NCI-H69 (cell line): Measurements from ENCODE around the gene CEP57L1.
"Not testable (repeated sequence)": the region's sequence is repeated elsewhere in the genome, so short reads cannot be mapped to it uniquely, and the experiment has no call there.

Source experiments
- DNase-seq: peaks from one replicate; lab custom pipeline; 2025; lab: John Stamatoyannopoulos, UW

Gene CEP57L1

DNA sequence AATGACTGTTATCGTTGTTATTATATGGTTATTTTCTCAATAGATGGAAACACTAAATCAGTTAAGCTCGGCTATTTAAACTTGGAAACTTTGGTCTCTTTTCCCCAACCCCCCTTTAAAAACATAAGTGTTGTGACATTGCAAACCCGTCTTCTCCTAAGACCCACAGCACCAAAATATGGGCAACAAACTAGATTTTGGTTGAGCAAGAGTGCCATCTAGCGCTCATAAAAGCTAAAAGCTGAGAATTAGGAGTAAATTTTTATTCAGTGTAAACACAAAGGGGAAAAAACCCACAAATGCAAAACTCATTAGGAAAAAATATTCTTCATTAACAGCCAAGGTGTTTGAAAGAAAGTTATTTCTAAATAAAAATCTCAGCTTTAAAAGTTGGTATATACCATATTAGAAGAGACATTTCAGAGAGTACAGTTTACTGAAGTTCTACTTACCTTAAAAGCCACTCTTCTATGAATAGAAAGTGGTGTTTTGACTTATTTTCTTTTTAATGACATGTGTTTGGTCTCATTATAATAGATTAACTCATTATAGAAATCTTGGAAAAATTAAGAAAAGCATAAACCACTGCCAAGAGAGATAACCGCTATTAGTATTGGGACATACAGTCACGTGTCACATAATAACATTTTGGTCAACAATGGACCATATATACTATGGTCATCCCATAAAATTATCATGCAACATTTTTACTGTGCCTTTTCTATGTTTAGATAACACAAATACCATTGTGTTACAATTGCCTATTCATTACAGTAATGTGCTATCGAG lies 21.8 kb upstream of the CEP57L1 start:
- peak; percentile 91 for DNase-seq

DNA sequence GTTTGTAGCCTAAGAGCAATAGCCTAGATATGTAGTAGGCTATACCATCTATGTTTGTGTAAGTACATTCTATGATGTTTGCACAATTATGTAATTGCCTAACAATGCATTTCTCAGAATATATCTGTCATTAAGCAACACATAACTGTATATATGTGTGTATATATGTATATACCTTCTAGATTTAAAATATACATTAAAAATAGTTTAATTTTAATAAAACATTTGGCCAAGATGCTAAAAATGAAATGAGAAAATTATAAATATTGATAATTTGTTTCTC lies 21.2 kb upstream of the CEP57L1 start:
- DNase-seq, result no peak

DNA sequence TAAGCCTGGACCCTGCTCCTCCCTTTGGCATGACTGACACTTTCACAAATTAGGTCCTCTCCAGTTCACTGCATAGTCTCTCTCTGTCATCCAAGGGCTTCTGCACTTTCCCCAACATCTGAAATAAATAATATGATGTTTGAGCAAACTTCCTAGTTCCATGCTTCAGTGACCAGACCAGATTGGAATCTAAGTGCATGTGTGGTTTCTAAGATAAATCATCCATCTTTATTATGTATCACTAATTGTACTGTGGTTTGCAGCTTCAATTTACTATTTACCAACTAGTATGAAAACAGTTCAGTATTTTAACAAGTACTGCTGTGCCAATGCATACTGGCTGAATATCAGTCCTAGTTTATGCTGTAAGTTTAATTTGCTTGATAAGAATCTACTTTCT lies 19.4 kb upstream of the CEP57L1 start:
- peak; percentile 74 for DNase-seq

- peak; percentile 67 for DNase-seq
Observed at GRCh38 chr6:109076377-109076776, 18.9 kb upstream of the CEP57L1 start.

GRCh38 chr6:109079981-109080380 lies 15.3 kb upstream of the CEP57L1 start:
- DNase-seq, result peak; percentile 25

DNA sequence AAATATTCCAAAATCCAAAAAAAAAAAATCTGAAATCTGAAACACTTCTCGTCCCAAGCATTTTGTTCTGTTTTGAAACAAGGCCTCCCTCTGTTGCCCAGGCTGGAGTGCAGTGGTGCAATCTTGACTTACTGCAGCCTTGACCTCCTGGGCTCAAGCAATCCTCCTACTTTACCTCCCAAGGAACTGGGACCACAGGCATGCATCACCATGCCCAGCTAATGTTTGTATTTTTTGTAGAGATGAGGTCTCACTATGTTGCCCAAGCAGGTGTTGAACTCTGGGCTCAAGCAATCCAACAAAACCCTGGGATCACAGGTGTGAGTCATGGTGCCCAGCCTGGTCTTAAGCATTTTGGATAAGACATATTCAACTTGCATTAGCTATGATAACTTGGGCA lies 14.3 kb upstream of the CEP57L1 start:
- peak; percentile 37 for DNase-seq

GRCh38 chr6:109081516-109082187 lies 13.7 kb upstream of the CEP57L1 start:
- peak; percentile 71 for DNase-seq

DNA sequence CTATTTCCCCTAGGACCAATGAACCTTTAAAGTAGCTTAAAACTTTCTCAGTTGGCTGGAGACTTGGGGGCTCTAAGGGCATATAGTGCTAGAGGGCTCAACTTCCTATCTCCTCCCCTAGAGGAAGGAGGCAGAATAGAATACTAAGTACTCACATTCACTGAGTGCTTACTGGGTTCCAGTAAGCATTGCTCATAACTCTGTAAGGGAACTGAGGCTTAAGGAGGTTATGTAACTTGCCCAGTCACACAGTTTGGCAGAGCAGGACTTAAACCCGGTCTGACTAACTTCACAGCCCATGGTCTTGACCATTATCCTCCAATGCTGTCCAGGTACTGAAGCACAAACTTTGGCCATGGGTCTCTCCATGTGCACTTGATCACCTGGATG lies 13.1 kb upstream of the CEP57L1 start:
- DNase-seq, result peak; percentile 45

DNA sequence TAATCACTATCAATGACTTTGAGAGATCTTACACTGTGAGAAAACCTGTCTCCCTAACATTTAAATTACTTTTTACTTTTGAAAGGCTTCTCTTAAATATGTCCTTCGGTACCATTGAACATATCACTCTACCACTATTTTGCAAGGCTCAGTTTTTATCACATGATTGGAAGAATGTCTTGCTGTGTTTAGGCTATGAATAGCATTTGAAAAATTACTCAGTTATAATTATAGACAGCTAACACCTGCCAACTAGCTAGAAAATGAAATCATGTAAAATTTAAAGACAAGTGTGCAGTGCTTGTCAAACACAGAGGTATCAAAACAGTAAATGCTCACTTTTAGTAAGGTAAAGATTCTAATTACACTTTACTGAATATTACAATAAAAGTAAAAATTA lies 11.7 kb upstream of the CEP57L1 start:
- peak; percentile 66 for DNase-seq

GRCh38 chr6:109084146-109084545 lies 11.2 kb upstream of the CEP57L1 start:
- not testable (repeated sequence) for DNase-seq

DNA sequence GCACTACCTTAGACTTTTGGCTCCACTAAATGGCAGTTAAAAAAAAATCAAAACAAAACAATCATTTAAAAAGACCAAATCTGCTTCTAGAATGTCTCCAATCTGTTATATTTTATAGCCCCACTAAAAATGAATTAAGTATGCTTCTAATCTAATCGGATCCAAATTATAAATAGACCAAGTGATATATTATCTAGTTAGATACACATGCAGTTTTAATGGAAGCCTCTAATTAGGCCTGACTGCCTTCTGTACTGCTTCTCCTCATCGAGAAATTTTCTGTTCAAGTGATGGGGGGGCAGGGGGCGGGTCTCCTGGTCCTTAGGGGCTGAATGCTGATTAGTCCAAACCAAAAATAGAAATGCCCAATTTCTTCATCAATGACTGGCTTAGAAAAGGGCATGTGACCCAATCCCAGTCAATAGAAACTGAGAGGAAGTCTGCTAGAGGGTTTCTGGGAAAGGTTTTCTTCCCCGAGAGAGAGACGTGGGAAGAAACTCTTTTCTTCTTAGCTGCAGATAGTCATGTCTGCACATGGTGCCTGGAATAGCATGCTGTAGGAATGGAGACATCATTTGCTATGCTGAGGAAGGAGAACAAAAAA lies 7.5 kb upstream of the CEP57L1 start:
- peak; percentile 97 for DNase-seq

DNA sequence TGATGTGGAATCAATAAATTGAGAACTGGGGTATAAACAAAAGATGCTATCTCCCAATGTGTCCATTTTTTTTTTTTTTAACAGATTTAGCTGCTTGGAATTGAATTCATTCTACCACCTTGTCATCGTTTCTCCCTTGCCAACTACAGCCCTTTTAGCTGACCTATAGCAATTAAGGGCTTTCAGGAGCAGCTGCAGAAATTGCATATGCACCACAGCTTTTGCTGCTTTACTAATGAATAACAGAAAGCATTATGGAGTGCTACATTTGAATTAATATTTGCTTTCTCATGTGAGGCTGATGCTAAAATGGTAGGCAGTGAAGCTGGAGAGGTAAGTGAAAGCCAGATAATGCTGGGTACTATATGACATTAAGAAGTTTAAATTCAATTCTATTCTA lies 6.3 kb upstream of the CEP57L1 start:
- peak; percentile 82 for DNase-seq

DNA sequence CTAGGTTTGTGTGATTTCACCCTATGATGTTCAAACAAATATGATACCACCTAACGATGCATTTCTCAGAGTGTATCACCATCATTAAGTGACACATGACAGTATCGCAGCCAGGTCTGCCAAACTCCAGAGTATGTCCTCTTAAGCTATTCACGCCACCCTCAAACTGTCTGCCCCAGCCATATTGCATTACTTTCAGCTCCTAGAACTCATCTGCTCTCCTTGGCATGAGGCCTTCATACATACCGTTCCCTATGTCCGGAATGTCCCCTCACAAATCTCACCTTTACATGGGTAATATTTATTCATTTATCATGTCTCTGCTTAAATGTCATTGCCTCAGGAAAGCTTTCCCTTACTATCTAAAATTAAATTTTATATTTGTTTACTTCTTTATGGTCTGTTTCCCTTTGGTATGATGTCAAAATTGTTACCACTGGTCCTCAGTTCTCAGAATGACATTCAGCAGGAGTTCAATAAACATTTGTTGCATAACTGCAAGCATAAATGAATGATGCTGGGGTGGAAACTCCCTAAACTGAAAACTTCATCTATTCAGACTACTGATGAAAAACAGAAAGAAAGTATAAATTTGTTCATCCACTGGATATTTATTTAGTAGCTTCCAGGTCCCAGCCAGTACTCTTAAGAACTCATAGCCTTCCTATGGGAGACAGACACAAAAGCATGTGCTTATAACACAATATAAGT lies 3.8 kb upstream of the CEP57L1 start:
- peak; percentile 69 for DNase-seq

DNA sequence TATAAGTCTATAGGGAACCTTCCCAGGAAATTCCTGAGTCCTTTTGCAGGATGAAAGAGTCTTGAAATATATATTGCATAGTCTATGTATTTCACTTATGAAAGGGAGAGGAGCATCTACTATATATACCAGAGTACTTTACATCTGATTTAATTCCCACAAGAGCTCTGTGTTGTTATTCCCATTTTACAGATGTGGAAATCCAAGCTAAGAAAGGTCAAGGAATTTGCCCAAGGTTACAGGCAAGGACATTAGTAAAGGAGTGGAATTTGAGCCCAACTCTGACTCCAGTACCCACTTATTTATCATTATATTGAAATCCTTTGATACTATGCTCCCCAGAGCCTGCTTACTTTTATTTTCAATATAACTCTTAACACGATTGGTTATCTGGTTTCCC lies 3.2 kb upstream of the CEP57L1 start:
- DNase-seq, result no peak

DNA sequence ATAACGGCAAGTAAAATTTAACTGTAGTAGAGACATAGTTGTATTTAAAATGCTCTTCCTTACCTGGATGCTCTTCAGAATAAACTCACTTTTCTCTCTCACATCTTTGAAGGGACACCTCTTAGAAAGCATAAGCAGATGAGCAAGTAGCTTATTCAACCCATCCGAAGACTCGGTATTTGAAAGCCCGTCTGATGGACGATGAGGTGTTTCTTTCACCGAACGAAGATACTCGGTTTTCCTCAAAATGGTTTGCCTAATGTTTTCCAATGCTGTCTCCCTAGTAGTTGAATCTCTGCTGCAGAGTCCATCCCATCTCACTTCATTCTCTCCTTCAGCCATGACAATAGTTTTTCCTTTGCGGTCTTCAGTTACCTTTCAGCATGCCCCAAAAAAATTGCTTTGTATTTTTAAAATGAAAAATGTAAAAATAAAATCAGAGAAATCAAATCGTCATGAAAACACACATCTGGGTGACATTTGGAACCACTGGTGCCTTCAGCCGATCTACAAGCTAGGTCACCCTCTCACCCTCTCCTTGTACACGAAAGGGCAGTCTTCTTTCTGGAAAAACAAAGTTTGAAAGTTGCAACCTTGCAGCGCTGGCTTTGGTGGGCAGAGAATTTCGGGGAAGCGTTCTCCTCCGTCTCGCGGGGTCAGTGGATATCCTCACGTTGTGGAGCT lies 1.4 kb upstream of the CEP57L1 start:
- DNase-seq, result peak; percentile 71

GRCh38 chr6:109094416-109095035 lies 781 bp upstream of the CEP57L1 start, which contains the start of gene SESN1:
Gene SESN1, minus strand, starts transcription at chr6:109094846. Its CDS starts 773 bp downstream, at chr6:109094073.
- peak; percentile 100 for DNase-seq

DNA sequence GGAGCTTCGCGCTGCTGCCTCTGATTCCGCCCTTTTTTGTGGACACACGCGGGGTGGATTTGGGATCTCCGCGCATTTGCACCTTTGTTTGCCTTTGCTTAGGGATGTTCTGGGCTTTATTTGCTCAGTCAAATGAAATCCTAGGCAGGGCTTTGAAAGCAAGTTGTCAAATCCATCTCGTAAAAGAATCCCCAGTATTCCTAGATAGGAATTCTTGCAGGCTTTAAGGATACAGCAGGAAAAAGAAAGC lies 453 bp downstream of the CEP57L1 start:
- no peak for DNase-seq

DNA sequence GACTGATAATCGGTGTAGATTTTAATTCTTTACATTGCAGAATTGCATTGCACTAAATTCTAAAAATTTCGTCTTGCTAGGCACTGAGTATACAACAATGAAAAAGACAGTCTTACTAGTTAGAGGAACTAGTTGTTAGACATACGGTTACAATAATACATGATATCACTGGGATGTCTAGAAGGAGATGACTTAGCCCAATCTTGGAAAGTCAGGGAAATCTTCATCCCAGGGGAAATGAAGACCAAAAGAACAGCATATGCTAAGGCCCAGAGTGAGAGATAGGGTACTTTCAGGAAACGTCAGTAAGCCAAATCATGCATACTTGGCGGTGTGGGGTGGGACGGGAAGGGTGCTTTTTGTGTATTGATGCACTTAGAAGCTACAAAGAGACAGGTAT lies 901 bp downstream of the CEP57L1 start:
- peak; percentile 41 for DNase-seq

DNA sequence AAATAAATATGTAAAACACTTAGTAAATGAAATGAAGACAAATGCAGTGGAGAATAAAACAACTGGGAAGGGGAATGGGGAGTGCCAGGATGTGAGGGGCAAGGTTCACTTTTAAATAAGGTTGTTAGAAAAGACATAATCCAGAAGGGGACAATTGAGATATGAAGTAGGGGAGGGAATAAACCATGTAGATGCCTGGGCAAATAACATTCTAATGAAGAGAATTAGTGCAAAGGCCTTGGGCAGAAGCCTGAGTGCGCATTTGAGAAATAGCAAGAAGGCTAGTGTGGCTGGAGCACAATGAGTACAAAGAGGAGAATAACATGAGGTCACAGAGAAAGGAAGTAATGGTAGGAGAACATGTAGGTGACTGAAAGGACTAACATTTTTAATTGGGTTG lies 2.4 kb downstream of the CEP57L1 start:
- DNase-seq, result no peak

- no peak for DNase-seq
Observed at GRCh38 chr6:109102762-109103161, 7.5 kb downstream of the CEP57L1 start.

DNA sequence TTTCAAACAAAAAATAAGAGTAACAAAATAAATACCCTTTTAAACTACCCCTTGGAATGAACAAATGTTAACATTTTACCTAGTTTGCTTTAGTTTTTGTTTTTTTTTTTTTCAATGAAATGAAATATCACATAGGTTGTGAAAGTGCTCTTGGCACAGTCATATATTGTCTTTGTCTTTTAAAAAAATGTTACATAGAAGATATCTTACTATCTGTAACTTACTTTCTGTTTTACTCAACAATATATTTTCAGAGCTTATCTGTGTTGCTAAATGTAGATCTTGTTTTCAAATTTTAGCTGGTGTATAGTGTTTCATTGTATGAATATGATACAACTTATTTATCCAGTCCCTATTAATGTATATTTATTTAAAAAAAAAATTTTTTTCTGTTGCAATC lies 8.6 kb downstream of the CEP57L1 start:
- DNase-seq, result no peak

DNA sequence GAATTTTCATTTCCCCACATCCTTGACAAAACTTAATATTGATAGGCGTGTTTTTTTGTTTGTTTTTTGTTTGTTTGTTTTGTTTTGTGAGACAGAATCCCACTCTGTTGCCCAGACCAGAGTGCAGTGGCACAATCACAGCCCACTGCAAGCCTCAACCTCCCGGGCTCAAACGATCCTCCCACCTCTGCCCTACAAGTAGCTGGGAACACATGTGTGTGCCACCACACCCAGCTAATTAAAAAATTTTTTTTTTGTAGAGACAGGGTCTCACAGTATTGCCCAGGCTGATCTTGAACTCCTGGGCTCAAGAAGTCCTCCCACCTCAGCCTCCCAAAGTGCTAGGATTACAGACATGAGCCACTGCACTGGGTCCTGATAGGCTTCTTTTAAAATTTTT lies 9.2 kb downstream of the CEP57L1 start:
- DNase-seq, result no peak
